ENCODE results near the gene FOXF1.

FOXF1 gene

GRCh38 chr16:86466696-86467406 lies 43.5 kb upstream of the FOXF1 start:
- in situ Hi-C loops (cut with HindIII; ENCODE audit: low pct_ligation_motif_present, low sequenced_read_pairs): no loop called here
- Histone ChIP-seq H3K27ac (no peak overlapping the region), H3K4me3 (ENCODE audit: low read depth, low read length) (no peak overlapping the region), H3K27me3 (replicated peaks) (no peaks in the 10 kb centered on the region), H3K36me3 (replicated peaks) (no peaks in the 10 kb centered on the region)
- no peak for DNase-seq
- TF ChIP-seq CTCF (IDR thresholded peaks at IDR 0.05; ENCODE audit: low read depth, low read length, missing control alignments): no peak

GRCh38 chr16:86467490-86467889 lies 42.8 kb upstream of the FOXF1 start:
- Histone ChIP-seq H3K4me3 (ENCODE audit: low read depth, low read length) (no peak overlapping the region), H3K36me3 (replicated peaks) (no peaks in the 10 kb centered on the region), H3K27ac (no peak overlapping the region), H3K27me3 (replicated peaks) (no peaks in the 10 kb centered on the region)
- no peak for TF ChIP-seq CTCF (IDR thresholded peaks at IDR 0.05; ENCODE audit: low read depth, low read length, missing control alignments)
- in situ Hi-C loops (cut with HindIII; ENCODE audit: low pct_ligation_motif_present, low sequenced_read_pairs): no loop called here
- DNase-seq: no peak

- Histone ChIP-seq H3K27ac (no peak overlapping the region), H3K36me3 (replicated peaks) (no peaks in the 10 kb centered on the region), H3K27me3 (replicated peaks) (no peaks in the 10 kb centered on the region), H3K4me3 (ENCODE audit: low read depth, low read length) (no peak overlapping the region)
- DNase-seq: no peak
- TF ChIP-seq CTCF (IDR thresholded peaks at IDR 0.05; ENCODE audit: low read depth, low read length, missing control alignments): no peak
- in situ Hi-C loops (cut with HindIII; ENCODE audit: low pct_ligation_motif_present, low sequenced_read_pairs): no loop called here
These were observed 39.4 kb upstream of the FOXF1 start for GRCh38 chr16:86470964-86471363.

GRCh38 chr16:86471896-86472295 lies 38.4 kb upstream of the FOXF1 start:
- no peak for DNase-seq
- Histone ChIP-seq H3K36me3 (replicated peaks) (no peaks in the 10 kb centered on the region), H3K27ac (no peak overlapping the region), H3K27me3 (replicated peaks) (peaks cover 6% of the 10 kb centered on the region), H3K4me3 (ENCODE audit: low read depth, low read length) (no peak overlapping the region)
- TF ChIP-seq CTCF (IDR thresholded peaks at IDR 0.05; ENCODE audit: low read depth, low read length, missing control alignments): no peak
- in situ Hi-C loops (cut with HindIII; ENCODE audit: low pct_ligation_motif_present, low sequenced_read_pairs): no loop called here

GRCh38 chr16:86472366-86472765 lies 38.0 kb upstream of the FOXF1 start:
- no peak for TF ChIP-seq CTCF (IDR thresholded peaks at IDR 0.05; ENCODE audit: low read depth, low read length, missing control alignments)
- in situ Hi-C loops (cut with HindIII; ENCODE audit: low pct_ligation_motif_present, low sequenced_read_pairs): no loop called here
- peaks cover 9% of the 10 kb centered on the region for H3K27me3 ChIP-seq (replicated peaks)

More at GRCh38 chr16:86472366-86472765, 38.0 kb upstream of the FOXF1 start:
- DNase-seq: no peak
- no peaks in the 10 kb centered on the region for H3K36me3 ChIP-seq (replicated peaks)
- no peak overlapping the region for H3K27ac ChIP-seq
- no peak overlapping the region for H3K4me3 ChIP-seq (ENCODE audit: low read depth, low read length)

All from brain microvascular endothelial cell (primary cell).